ENCODE data around the gene LRRC56. TPM values are rescaled to one million over a fixed set of nuclear protein-coding genes. Genes with fewer than 3 reads are reported as not detected.

LRRC56 gene
- 0.08 and 0.20 TPM in 2 replicates for total RNA-seq (2014; rRNA removed; shearing (Covaris generic))

GRCh38 chr11:536841-537621 lies at the start of gene LRRC56:
Gene LRRC56, plus strand, starts transcription at chr11:537527. Its CDS starts 3,158 bp downstream, at chr11:540685.
- no peaks in the 10 kb centered on the region for H3K27me3 ChIP-seq
- no peaks in the 10 kb centered on the region for H3K9me3 ChIP-seq (replicated peaks)
- peak; percentile 50 for DNase-seq
- peaks cover 11% of the 10 kb centered on the region for H3K36me3 ChIP-seq
- H3K4me3 ChIP-seq, result no peak within 1 kb of the TSS; the same call in 1 of the 2 replicates
- no peak within 1 kb of the TSS for H3K27ac ChIP-seq
- H3K4me1 ChIP-seq, result no peaks in the 10 kb centered on the region

- no peaks in the 10 kb centered on the region; the same call in 1 of the 2 replicates for H3K9me3 ChIP-seq (replicated peaks)
- DNase-seq, result no peak
- no peak overlapping the region for H3K27ac ChIP-seq
- peaks cover 4% of the 10 kb centered on the region; the same call in 1 of the 2 replicates for H3K36me3 ChIP-seq
- no peak overlapping the region for H3K4me3 ChIP-seq
- no peaks in the 10 kb centered on the region for H3K27me3 ChIP-seq
- H3K4me1 ChIP-seq, result no peaks in the 10 kb centered on the region
These were observed 49.7 kb upstream of the LRRC56 start for GRCh38 chr11:487571-488021.

GRCh38 chr11:488062-488461 lies 49.3 kb upstream of the LRRC56 start:
- Histone ChIP-seq H3K4me3 (no peak overlapping the region), H3K9me3 (replicated peaks) (no peaks in the 10 kb centered on the region; the same call in 1 of the 2 replicates), H3K4me1 (no peaks in the 10 kb centered on the region), H3K27me3 (no peaks in the 10 kb centered on the region), H3K36me3 (peaks cover 4% of the 10 kb centered on the region), H3K27ac (no peak overlapping the region)
- DNase-seq, result no peak

- H3K36me3 ChIP-seq, result peaks cover 6% of the 10 kb centered on the region
- no peaks in the 10 kb centered on the region for H3K4me1 ChIP-seq
- H3K27ac ChIP-seq, result no peak overlapping the region
- no peaks in the 10 kb centered on the region for H3K27me3 ChIP-seq
- no peak for DNase-seq
- H3K4me3 ChIP-seq, result no peak overlapping the region
- no peaks in the 10 kb centered on the region; the same call in 1 of the 2 replicates for H3K9me3 ChIP-seq (replicated peaks)
These were observed 48.7 kb upstream of the LRRC56 start for GRCh38 chr11:488579-488978.

GRCh38 chr11:488992-489391 lies 48.3 kb upstream of the LRRC56 start:
- Histone ChIP-seq H3K27me3 (no peaks in the 10 kb centered on the region), H3K9me3 (replicated peaks) (no peaks in the 10 kb centered on the region; the same call in 1 of the 2 replicates), H3K36me3 (peaks cover 9% of the 10 kb centered on the region), H3K4me1 (no peaks in the 10 kb centered on the region), H3K27ac (no peak overlapping the region), H3K4me3 (no peak overlapping the region)
- DNase-seq, result no peak

GRCh38 chr11:489610-490185 lies 47.6 kb upstream of the LRRC56 start:
- no peak for DNase-seq
- no peaks in the 10 kb centered on the region for H3K27me3 ChIP-seq
- no peaks in the 10 kb centered on the region for H3K9me3 ChIP-seq (replicated peaks)
- H3K27ac ChIP-seq, result no peak overlapping the region
- peaks cover 9% of the 10 kb centered on the region for H3K36me3 ChIP-seq
- no peaks in the 10 kb centered on the region for H3K4me1 ChIP-seq
- no peak overlapping the region for H3K4me3 ChIP-seq

GRCh38 chr11:490186-490929 lies 47.0 kb upstream of the LRRC56 start:
- no peak overlapping the region for H3K27ac ChIP-seq
- no peak overlapping the region for H3K4me3 ChIP-seq
- H3K9me3 ChIP-seq (replicated peaks), result no peaks in the 10 kb centered on the region
- no peak for DNase-seq
- H3K27me3 ChIP-seq, result no peaks in the 10 kb centered on the region
- peaks cover 9% of the 10 kb centered on the region for H3K36me3 ChIP-seq
- H3K4me1 ChIP-seq, result no peaks in the 10 kb centered on the region

- no peaks in the 10 kb centered on the region for H3K27me3 ChIP-seq
- peaks cover 12% of the 10 kb centered on the region for H3K36me3 ChIP-seq
- no peak overlapping the region for H3K4me3 ChIP-seq
- H3K4me1 ChIP-seq, result no peaks in the 10 kb centered on the region
- H3K9me3 ChIP-seq (replicated peaks), result no peaks in the 10 kb centered on the region
- no peak overlapping the region for H3K27ac ChIP-seq
- no peak for DNase-seq
These were observed 46.4 kb upstream of the LRRC56 start for GRCh38 chr11:490930-491260.

- no peaks in the 10 kb centered on the region for H3K4me1 ChIP-seq
- no peaks in the 10 kb centered on the region for H3K27me3 ChIP-seq
- no peaks in the 10 kb centered on the region for H3K9me3 ChIP-seq (replicated peaks)
These were observed 46.0 kb upstream of the LRRC56 start for GRCh38 chr11:491358-491757.

GRCh38 chr11:492427-493226 lies 44.7 kb upstream of the LRRC56 start:
- Histone ChIP-seq H3K27me3 (no peaks in the 10 kb centered on the region), H3K4me3 (no peak overlapping the region), H3K4me1 (no peaks in the 10 kb centered on the region), H3K27ac (no peak overlapping the region), H3K9me3 (replicated peaks) (no peaks in the 10 kb centered on the region; the same call in 1 of the 2 replicates), H3K36me3 (peaks cover 23% of the 10 kb centered on the region)
- DNase-seq, result no peak

More at GRCh38 chr11:491358-491757, 46.0 kb upstream of the LRRC56 start:
- DNase-seq, result no peak
- Histone ChIP-seq H3K36me3 (peaks cover 16% of the 10 kb centered on the region), H3K27ac (no peak overlapping the region), H3K4me3 (no peak overlapping the region)

GRCh38 chr11:494761-495536 lies 42.4 kb upstream of the LRRC56 start:
- Histone ChIP-seq H3K9me3 (replicated peaks) (no peaks in the 10 kb centered on the region; the same call in 1 of the 2 replicates), H3K27me3 (no peaks in the 10 kb centered on the region), H3K4me1 (no peaks in the 10 kb centered on the region), H3K4me3 (no peak overlapping the region), H3K27ac (no peak overlapping the region), H3K36me3 (peaks cover 46% of the 10 kb centered on the region)
- peak; percentile 31 to 45 for DNase-seq

- Histone ChIP-seq H3K9me3 (replicated peaks) (no peaks in the 10 kb centered on the region; the same call in 1 of the 2 replicates), H3K4me1 (no peaks in the 10 kb centered on the region), H3K4me3 (no peak overlapping the region), H3K36me3 (peaks cover 52% of the 10 kb centered on the region), H3K27me3 (no peaks in the 10 kb centered on the region), H3K27ac (no peak overlapping the region)
- no peak for DNase-seq
These were observed 41.8 kb upstream of the LRRC56 start for GRCh38 chr11:495537-495931.

GRCh38 chr11:496834-497564 lies 40.3 kb upstream of the LRRC56 start:
- Histone ChIP-seq H3K9me3 (replicated peaks) (no peaks in the 10 kb centered on the region; the same call in 1 of the 2 replicates), H3K4me1 (no peaks in the 10 kb centered on the region), H3K27me3 (no peaks in the 10 kb centered on the region), H3K36me3 (peaks cover 64% of the 10 kb centered on the region), H3K27ac (no peak overlapping the region), H3K4me3 (no peak overlapping the region)
- DNase-seq, result no peak
